Measurements from ENCODE around the gene MARVELD3.

DNA sequence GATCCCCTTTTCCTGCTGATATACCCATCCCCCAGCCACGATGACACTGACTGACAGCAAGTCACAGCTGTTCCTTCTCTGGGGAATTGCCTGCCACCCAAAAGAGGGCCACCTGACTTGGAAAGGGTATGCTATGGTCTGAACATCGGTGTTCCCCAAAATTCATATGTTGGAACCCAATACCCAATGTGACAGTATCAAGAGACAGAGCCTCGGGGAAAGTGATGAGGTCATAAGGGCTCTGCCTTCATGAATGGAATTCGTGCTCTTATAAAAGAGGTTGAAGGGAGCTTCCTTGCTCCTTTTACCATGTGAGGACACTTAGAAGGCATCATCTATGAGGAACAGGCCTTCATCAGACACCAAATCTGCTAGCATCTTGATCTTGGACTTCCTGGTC, 7.6 kb upstream of the MARVELD3 start:
- TF ChIP-seq EP300 (IDR thresholded peaks at IDR 0.05) (no peak), POLR2A (IDR thresholded peaks at IDR 0.05) (no peak)
